ENCODE measurements around the gene PPIL6. TPM values are rescaled to one million over a fixed set of nuclear protein-coding genes. Genes with fewer than 3 reads are reported as not detected.

PPIL6 gene
- polyA plus RNA-seq, 1 donor (not counting 4 experiments of a cell fraction or from before 2014, with no cell fraction given): 1.4 TPM

DNA sequence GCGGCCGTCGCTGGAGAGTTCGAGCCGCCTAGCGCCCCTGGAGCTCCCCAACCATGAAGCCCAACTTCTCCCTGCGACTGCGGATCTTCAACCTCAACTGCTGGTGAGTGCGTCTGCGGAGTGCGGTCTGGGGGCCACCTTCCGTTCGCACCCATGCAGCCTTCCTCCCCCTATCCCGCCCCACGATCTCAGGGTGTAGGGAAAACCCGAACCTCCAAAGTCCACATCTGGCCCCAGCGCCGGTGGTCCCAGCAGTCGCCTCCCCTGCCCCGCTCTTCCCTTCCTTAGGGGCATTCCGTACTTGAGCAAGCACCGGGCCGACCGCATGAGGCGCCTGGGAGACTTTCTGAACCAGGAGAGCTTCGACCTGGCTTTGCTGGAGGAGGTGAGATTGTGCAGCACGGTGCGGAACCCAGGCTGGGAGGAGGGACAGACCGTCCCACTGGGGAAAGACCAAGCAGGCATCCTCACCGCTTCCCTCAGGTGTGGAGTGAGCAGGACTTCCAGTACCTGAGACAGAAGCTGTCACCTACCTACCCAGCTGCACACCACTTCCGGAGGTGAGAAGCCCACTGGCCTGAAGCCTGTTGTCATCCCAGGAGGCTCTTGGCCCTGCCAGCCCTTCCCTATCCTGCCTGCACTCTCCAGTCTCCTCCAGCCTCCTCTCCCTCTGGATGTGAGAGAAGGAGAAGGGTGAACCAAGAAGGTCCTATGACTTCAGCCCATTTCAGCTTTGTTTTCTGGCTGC lies 815 bp upstream of the PPIL6 start:
- Histone ChIP-seq H3K9me1 (ENCODE audit: control insufficient read depth, extremely low read depth, insufficient read depth, low read length) (peaks cover 2% of the 10 kb centered on the region), H3K9ac (ENCODE audit: control insufficient read depth, extremely low read depth, insufficient read depth, low read length) (peak overlapping the region; percentile 92), H3K79me2 (ENCODE audit: control insufficient read depth, insufficient read depth, low read length) (peaks cover 2% of the 10 kb centered on the region), H3K27me3 (ENCODE audit: control insufficient read depth, extremely low read depth, insufficient read depth, low read length) (no peaks in the 10 kb centered on the region), H3K9me3 (ENCODE audit: control insufficient read depth, low read depth, low read length) (no peaks in the 10 kb centered on the region), H3K4me2 (ENCODE audit: control insufficient read depth, extremely low read depth, insufficient read depth, low read depth, low read length) (peak overlapping the region; percentile 89), H3K27ac (ENCODE audit: control insufficient read depth, insufficient read depth, low read length) (peak overlapping the region; percentile 84), H3K36me3 (ENCODE audit: control insufficient read depth in 2 of 2, extremely low read depth in 1 of 2, insufficient read depth in 2 of 2, low read length in 2 of 2) (peaks cover 20 to 38% of the 10 kb centered on the region in 2 experiments), H3K4me1 (ENCODE audit: control insufficient read depth, extremely low read depth, insufficient read depth, low read length) (peaks cover 17% of the 10 kb centered on the region), H4K20me1 (ENCODE audit: control insufficient read depth, extremely low read depth, insufficient read depth, low read length) (no peaks in the 10 kb centered on the region), H2AFZ (ENCODE audit: control insufficient read depth, low read length) (peak overlapping the region; percentile 88), H3K4me3 (ENCODE audit: control insufficient read depth in 2 of 3, extremely low read depth in 1 of 3, insufficient read depth in 2 of 3, low read depth in 1 of 3, low read length in 3 of 3) (peak overlapping the region; percentile 68 to 78 (median 74))
- dilution Hi-C loops (cut with MboI; ENCODE audit: extremely low pct_ligation_motif_present, low sequenced_read_pairs): no loop called here
- DNase-seq (ENCODE audit: low read depth, low spot score) (no peak), FAIRE-seq (no peak)
- no peak for TF ChIP-seq EZH2 (IDR thresholded peaks at IDR 0.05; ENCODE audit: low read length)
- TF ChIP-seq, protein P1, sequence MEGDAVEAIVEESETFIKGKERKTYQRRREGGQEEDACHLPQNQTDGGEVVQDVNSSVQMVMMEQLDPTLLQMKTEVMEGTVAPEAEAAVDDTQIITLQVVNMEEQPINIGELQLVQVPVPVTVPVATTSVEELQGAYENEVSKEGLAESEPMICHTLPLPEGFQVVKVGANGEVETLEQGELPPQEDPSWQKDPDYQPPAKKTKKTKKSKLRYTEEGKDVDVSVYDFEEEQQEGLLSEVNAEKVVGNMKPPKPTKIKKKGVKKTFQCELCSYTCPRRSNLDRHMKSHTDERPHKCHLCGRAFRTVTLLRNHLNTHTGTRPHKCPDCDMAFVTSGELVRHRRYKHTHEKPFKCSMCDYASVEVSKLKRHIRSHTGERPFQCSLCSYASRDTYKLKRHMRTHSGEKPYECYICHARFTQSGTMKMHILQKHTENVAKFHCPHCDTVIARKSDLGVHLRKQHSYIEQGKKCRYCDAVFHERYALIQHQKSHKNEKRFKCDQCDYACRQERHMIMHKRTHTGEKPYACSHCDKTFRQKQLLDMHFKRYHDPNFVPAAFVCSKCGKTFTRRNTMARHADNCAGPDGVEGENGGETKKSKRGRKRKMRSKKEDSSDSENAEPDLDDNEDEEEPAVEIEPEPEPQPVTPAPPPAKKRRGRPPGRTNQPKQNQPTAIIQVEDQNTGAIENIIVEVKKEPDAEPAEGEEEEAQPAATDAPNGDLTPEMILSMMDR (optimal IDR thresholded peaks at IDR 0.05 in 1 of 3, IDR thresholded peaks at IDR 0.05 in 1 of 3, conservative IDR thresholded peaks at IDR 0.05 in 1 of 3; ENCODE audit: extremely low read depth in 1 of 3, insufficient read depth in 2 of 3, low read length in 3 of 3): peak in 2 of 3 experiments; percentile 30 to 32

DNA sequence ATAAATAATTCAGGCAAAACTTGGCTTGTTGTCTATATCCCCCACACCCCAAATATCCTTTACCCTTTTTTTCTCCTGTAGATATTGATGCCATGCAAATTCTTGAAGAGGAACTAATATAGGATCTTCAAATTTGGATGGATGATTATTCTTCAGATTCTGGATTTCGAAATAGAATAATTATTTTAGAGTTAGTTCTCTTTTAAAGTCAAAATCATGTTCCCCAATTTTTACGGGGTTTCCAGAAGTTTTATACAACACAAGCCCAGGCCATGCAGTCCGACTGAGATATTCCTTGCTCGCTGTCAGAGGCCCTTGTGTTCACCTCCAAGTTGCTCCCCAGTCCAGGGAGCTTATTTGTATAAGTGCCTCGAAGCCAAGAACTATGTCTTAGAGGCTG lies 4.4 kb downstream of the PPIL6 start:
- dilution Hi-C loops (cut with MboI; ENCODE audit: extremely low pct_ligation_motif_present, low sequenced_read_pairs): no loop called here
- Histone ChIP-seq H3K27me3 (ENCODE audit: control insufficient read depth, extremely low read depth, insufficient read depth, low read length) (no peaks in the 10 kb centered on the region), H3K9ac (ENCODE audit: control insufficient read depth, extremely low read depth, insufficient read depth, low read length) (no peak overlapping the region), H3K4me1 (ENCODE audit: control insufficient read depth, extremely low read depth, insufficient read depth, low read length) (peaks cover 8% of the 10 kb centered on the region), H3K79me2 (ENCODE audit: control insufficient read depth, insufficient read depth, low read length) (no peaks in the 10 kb centered on the region), H3K4me3 (ENCODE audit: control insufficient read depth in 2 of 3, extremely low read depth in 1 of 3, insufficient read depth in 2 of 3, low read depth in 1 of 3, low read length in 3 of 3) (no peak overlapping the region), H3K27ac (ENCODE audit: control insufficient read depth, insufficient read depth, low read length) (no peak overlapping the region), H4K20me1 (ENCODE audit: control insufficient read depth, extremely low read depth, insufficient read depth, low read length) (no peaks in the 10 kb centered on the region), H3K9me1 (ENCODE audit: control insufficient read depth, extremely low read depth, insufficient read depth, low read length) (no peaks in the 10 kb centered on the region), H3K9me3 (ENCODE audit: control insufficient read depth, low read depth, low read length) (no peaks in the 10 kb centered on the region), H3K36me3 (ENCODE audit: control insufficient read depth in 2 of 2, extremely low read depth in 1 of 2, insufficient read depth in 2 of 2, low read length in 2 of 2) (no peaks in the 10 kb centered on the region), H3K4me2 (ENCODE audit: control insufficient read depth, extremely low read depth, insufficient read depth, low read depth, low read length) (no peak overlapping the region), H2AFZ (ENCODE audit: control insufficient read depth, low read length) (no peak overlapping the region)
- FAIRE-seq (no peak), DNase-seq (ENCODE audit: low read depth, low spot score) (no peak)
- no peak for TF ChIP-seq EZH2 (IDR thresholded peaks at IDR 0.05; ENCODE audit: low read length)
- TF ChIP-seq, protein P1 (optimal IDR thresholded peaks at IDR 0.05 in 1 of 3, IDR thresholded peaks at IDR 0.05 in 1 of 3, conservative IDR thresholded peaks at IDR 0.05 in 1 of 3; ENCODE audit: extremely low read depth in 1 of 3, insufficient read depth in 2 of 3, low read length in 3 of 3): no peak
